GM23248 (cell line): ENCODE data around the gene HSPA1L.

Source experiments
- EZH2 ChIP-seq: fragments of 200-600 bp; sonication (generic); IDR thresholded peaks from 2 replicates; pipeline ENCODE4 v1.6.1; 2018; ENCODE audit warnings: antibody characterized with exemption, mild to moderate bottlenecking; ENCODE audit not compliant: insufficient read depth, poor library complexity, severe bottlenecking
- EZH2phosphoT487 ChIP-seq: fragments of 200-600 bp; sonication (generic); IDR thresholded peaks from 2 replicates; pipeline ENCODE4 v1.6.1; 2018; ENCODE audit warnings: antibody characterized with exemption, moderate library complexity, mild to moderate bottlenecking, low read depth; ENCODE audit not compliant: insufficient read depth

DNA sequence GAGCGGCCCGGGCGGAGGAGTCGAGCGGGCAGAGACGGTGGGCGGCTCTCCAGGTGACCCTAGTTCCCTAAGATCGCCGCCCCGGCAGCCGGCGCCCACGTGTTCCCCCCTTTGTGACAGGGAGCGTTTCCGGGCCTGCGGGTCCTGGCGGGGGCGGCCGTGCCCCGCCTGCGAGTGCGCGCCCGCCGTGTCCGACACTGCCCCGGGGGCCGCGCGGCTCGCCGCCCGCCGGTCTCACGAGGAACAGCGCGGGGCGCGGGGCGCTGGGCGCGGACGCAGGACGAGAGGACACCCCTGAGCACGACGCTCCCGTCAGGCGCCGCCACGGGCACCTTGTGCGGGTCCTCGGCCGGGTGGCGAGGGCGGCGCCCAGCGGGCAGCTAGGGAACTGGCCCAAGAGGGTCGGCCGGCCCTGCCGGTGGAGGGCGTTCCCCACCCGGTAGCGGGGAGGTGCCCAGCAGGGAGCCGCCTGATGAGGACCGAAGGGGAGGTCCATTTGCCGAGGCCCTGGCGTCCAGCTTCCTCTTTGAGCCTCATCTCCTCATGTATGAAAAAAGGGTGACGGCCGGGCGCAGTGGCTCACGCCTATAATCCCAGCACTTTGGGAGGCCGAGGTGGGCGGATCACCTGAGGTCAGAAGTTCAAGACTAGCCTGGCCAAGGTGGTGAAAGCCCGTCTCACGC is 19.3 kb downstream of the HSPA1L start, which contains the start of gene VARS1:
- no peak for TF ChIP-seq EZH2phosphoT487
- no peak for TF ChIP-seq EZH2
